IMR-90 (cell line): ENCODE results near the gene MAP2K6. TPM values are rescaled to one million over a fixed set of nuclear protein-coding genes. Genes with fewer than 3 reads are reported as not detected.

Experiments used
- ATAC-seq: fragments of 200-7000 bp; cut with Tn5 transposase; 2 replicates; pipeline ENCODE4 v1.9.1; 2020; ENCODE audit warnings: low read depth, mild to moderate bottlenecking, moderate library complexity
- BruUV-seq: library from RNA; stranded (reverse); fragments of 400-500 nt; replicated peaks from 2 replicates; lab custom pipeline; 2021; lab: Mats Ljungman, UMichigan
- CTCF ChIA-PET: fragments of 300-600 bp; formaldehyde crosslinking; extraction: SDS; loops from one replicate; lab custom pipeline; 2021; ENCODE audit warnings: antibody characterized with exemption; lab: Yijun Ruan, JAX
- POLR2A ChIA-PET: fragments of 300-600 bp; sonication (Branson Sonifier 250); formaldehyde crosslinking; loops from one replicate; lab custom pipeline; 2022; ENCODE audit warnings: antibody characterized with exemption; ENCODE audit not compliant: unreplicated experiment; lab: Charles Lee
- DNase-seq: peaks from one replicate; pipeline ENCODE4 v3.0.0; 2013
- H2AFZ ChIP-seq: replicated peaks from 2 replicates; pipeline ENCODE3; 2013; ENCODE audit warnings: low read length, mild to moderate bottlenecking; ENCODE audit not compliant: poor library complexity
- H2AK5ac ChIP-seq: 2 replicates; pipeline ENCODE4 v1.6.1; 2013; ENCODE audit warnings: low read depth, low read length, inconsistent platforms
- H2AK9ac ChIP-seq: replicated peaks from 2 replicates; pipeline ENCODE3; 2013; ENCODE audit warnings: mild to moderate bottlenecking, low read depth, low read length, moderate library complexity; ENCODE audit not compliant: poor library complexity
- H2BK120ac ChIP-seq: 2 replicates; pipeline ENCODE4 v1.6.1; 2013; ENCODE audit warnings: low read depth, low read length, inconsistent platforms
- H2BK15ac ChIP-seq: 3 replicates; pipeline ENCODE4 v1.6.1; 2013; ENCODE audit warnings: low read depth, low read length, inconsistent platforms
- H2BK20ac ChIP-seq: 2 replicates; pipeline ENCODE4 v1.6.1; 2013; ENCODE audit warnings: low read depth, mild to moderate bottlenecking, inconsistent platforms, low read length, moderate library complexity
- H2BK5ac ChIP-seq: 2 replicates; pipeline ENCODE4 v1.6.1; 2013; ENCODE audit warnings: mild to moderate bottlenecking, low read depth, low read length, inconsistent platforms; ENCODE audit not compliant: poor library complexity, severe bottlenecking
- H3K14ac ChIP-seq: replicated peaks from 2 replicates; pipeline ENCODE4 v1.6.1; 2013; ENCODE audit warnings: low read depth, low read length, inconsistent platforms
- H3K18ac ChIP-seq: 2 replicates; pipeline ENCODE4 v1.6.1; 2013; ENCODE audit warnings: low read depth, low read length, control low read depth
- H3K23ac ChIP-seq: 2 replicates; pipeline ENCODE4 v1.6.1; 2013; ENCODE audit warnings: low read depth, low read length, inconsistent platforms
- H3K27ac ChIP-seq: 2 replicates; pipeline ENCODE4 v1.5.1; 2013; ENCODE audit warnings: mild to moderate bottlenecking, control low read depth, low read length; ENCODE audit not compliant: insufficient read depth
- H3K27me3 ChIP-seq: 2 replicates; pipeline ENCODE4 v1.6.1; 2013; ENCODE audit warnings: low read length; ENCODE audit not compliant: control insufficient read depth, insufficient read depth
- H3K36me3 ChIP-seq: 2 replicates; pipeline ENCODE4 v1.6.1; 2013; ENCODE audit warnings: low read length, mixed read lengths; ENCODE audit not compliant: control insufficient read depth, insufficient read depth
- H3K4ac ChIP-seq: 2 replicates; pipeline ENCODE4 v1.6.1; 2013; ENCODE audit warnings: low read depth, low read length, inconsistent platforms
- H3K4me1 ChIP-seq: 2 replicates; pipeline ENCODE4 v1.6.1; 2013; ENCODE audit warnings: low read length, mixed read lengths; ENCODE audit not compliant: control insufficient read depth, insufficient read depth
- H3K4me2 ChIP-seq: 2 replicates; pipeline ENCODE4 v1.6.1; 2013; ENCODE audit warnings: low read depth, mild to moderate bottlenecking, control low read depth, low read length, moderate library complexity
- H3K4me3 ChIP-seq: 2 replicates; pipeline ENCODE4 v1.5.1; 2013; ENCODE audit warnings: low read depth, mild to moderate bottlenecking, control low read depth, low read length, moderate library complexity; ENCODE audit not compliant: insufficient read depth
- H3K56ac ChIP-seq: 2 replicates; pipeline ENCODE4 v1.6.1; 2013; ENCODE audit warnings: low read length, inconsistent platforms; ENCODE audit not compliant: insufficient read depth; ENCODE audit errors: extremely low read depth
- H3K79me1 ChIP-seq, 2 experiments: 2 replicates each; pipeline ENCODE4 v1.6.1; 2013; ENCODE audit warnings: low read length in 2 of 2, inconsistent platforms in 1 of 2, low read depth in 1 of 2
- H3K9ac ChIP-seq: 2 replicates; pipeline ENCODE4 v1.6.1; 2013; ENCODE audit warnings: low read depth, low read length, control low read depth
- H3K9me1 ChIP-seq: 2 replicates; pipeline ENCODE4 v1.6.1; 2013; ENCODE audit warnings: low read length, inconsistent platforms; ENCODE audit not compliant: insufficient read depth
- H3K9me3 ChIP-seq: 2 replicates; pipeline ENCODE4 v1.6.1; 2013; ENCODE audit warnings: low read length; ENCODE audit not compliant: control insufficient read depth, insufficient read depth
- H4K20me1 ChIP-seq: 2 replicates; pipeline ENCODE4 v1.6.1; 2013; ENCODE audit warnings: low read length, inconsistent platforms; ENCODE audit not compliant: insufficient read depth
- H4K5ac ChIP-seq: 2 replicates; pipeline ENCODE4 v1.6.1; 2013; ENCODE audit warnings: mild to moderate bottlenecking, low read depth, low read length, control low read depth
- H4K8ac ChIP-seq, 2 experiments: 2 replicates each; pipeline ENCODE4 v1.6.1; 2013; ENCODE audit warnings: low read depth in 2 of 2, low read length in 2 of 2, control low read depth in 1 of 2, inconsistent platforms in 1 of 2
- H4K91ac ChIP-seq: 2 replicates; pipeline ENCODE4 v1.6.1; 2013; ENCODE audit warnings: low read depth, low read length, inconsistent platforms; ENCODE audit not compliant: insufficient read depth
- BHLHE40 ChIP-seq: fragments of 150-350 bp; IDR thresholded peaks from 2 replicates; pipeline ENCODE4 v1.6.1; 2016; ENCODE audit warnings: mild to moderate bottlenecking, low read depth, low read length
- CEBPB ChIP-seq: IDR thresholded peaks from 2 replicates; pipeline ENCODE4 v1.6.1; 2012; ENCODE audit warnings: low read depth, low read length, improper control_type of control experiment
- CHD1 ChIP-seq: IDR thresholded peaks from 2 replicates; pipeline ENCODE4 v1.6.1; 2012; ENCODE audit warnings: low read depth, low read length, improper control_type of control experiment
- CTCF ChIP-seq: conservative IDR thresholded peaks from 2 replicates; pipeline ENCODE4 v1.5.1; 2012; ENCODE audit warnings: mild to moderate bottlenecking, low read depth, low read length, improper control_type of control experiment
- ELK1 ChIP-seq: fragments of 150-350 bp; IDR thresholded peaks from 2 replicates; pipeline ENCODE4 v1.6.1; 2016; ENCODE audit warnings: low read depth, mild to moderate bottlenecking, low read length, moderate library complexity, borderline replicate concordance
- FOS ChIP-seq: fragments of 150-350 bp; IDR thresholded peaks from 2 replicates; pipeline ENCODE4 v1.6.1; 2016; ENCODE audit warnings: low read depth, low read length
- MAFK ChIP-seq: IDR thresholded peaks from 2 replicates; pipeline ENCODE4 v1.6.1; 2012; ENCODE audit warnings: low read depth, low read length, improper control_type of control experiment
- MAZ ChIP-seq: IDR thresholded peaks from 2 replicates; pipeline ENCODE4 v1.6.1; 2012; ENCODE audit warnings: low read depth, mild to moderate bottlenecking, low read length, improper control_type of control experiment, moderate library complexity, borderline replicate concordance
- MXI1 ChIP-seq: IDR thresholded peaks from 2 replicates; pipeline ENCODE4 v1.6.1; 2012; ENCODE audit warnings: low read depth, mild to moderate bottlenecking, low read length, moderate library complexity, borderline replicate concordance
- NFE2L2 ChIP-seq: fragments of 150-350 bp; IDR thresholded peaks from 2 replicates; pipeline ENCODE4 v1.6.1; 2016; ENCODE audit warnings: low read depth, mild to moderate bottlenecking, low read length
- POLR2A ChIP-seq: IDR thresholded peaks from 2 replicates; pipeline ENCODE4 v1.6.1; 2012; ENCODE audit warnings: mild to moderate bottlenecking, low read depth, low read length
- RCOR1 ChIP-seq: IDR thresholded peaks from 2 replicates; pipeline ENCODE4 v1.6.1; 2012; ENCODE audit warnings: mild to moderate bottlenecking, low read length, improper control_type of control experiment; ENCODE audit not compliant: insufficient replicate concordance
- RFX5 ChIP-seq: IDR thresholded peaks from 2 replicates; pipeline ENCODE4 v1.8.0; 2012; ENCODE audit warnings: low read depth, mild to moderate bottlenecking, low read length, moderate library complexity
- SMC3 ChIP-seq: fragments of 150-350 bp; IDR thresholded peaks from 2 replicates; pipeline ENCODE4 v1.6.1; 2016; ENCODE audit warnings: low read depth, mild to moderate bottlenecking, antibody characterized with exemption, low read length, moderate library complexity
- USF2 ChIP-seq: fragments of 150-350 bp; IDR thresholded peaks from 2 replicates; pipeline ENCODE4 v1.6.1; 2017; ENCODE audit warnings: mild to moderate bottlenecking, antibody characterized with exemption, low read length, low read depth
- WGBS, 2 experiments: methylation state at CpG; one replicate each; pipeline versions ENCODE4 v1.1.5 to v1.1.7; 2013; ENCODE audit warnings: missing lambda C conversion rate in 2 of 2; ENCODE audit not compliant: insufficient read length in 1 of 2; ENCODE audit errors: extremely low coverage in 2 of 2; 5-methylcytosine and 5-hydroxymethylcytosine counted together
- dilution Hi-C: fragments of 300-500 bp; cut with HindIII; formaldehyde crosslinking; loops from one replicate; pipeline ENCODE4 v1.14.3; 2018; ENCODE audit warnings: low sequenced_read_pairs; ENCODE audit not compliant: unreplicated experiment
- in situ Hi-C: fragments of 300-500 bp; cut with MboI; formaldehyde crosslinking; loops from 3 replicates; pipeline ENCODE4 v1.14.3; 2019; ENCODE audit warnings: low sequenced_read_pairs, inconsistent platforms, mixed read lengths
- intact Hi-C: fragments of 100-400 bp; cut with micrococcal nuclease; formaldehyde crosslinking; loops from 2 replicates; pipeline ENCODE4 v1.10.0; 2022
- polyA plus RNA-seq, 3 experiments: library from polyadenylated mRNA; depleted of rRNA; stranded (reverse); fragments of >200 nt; gene quantifications; 2 replicates each; pipeline ENCODE4 v1.2.3, GENCODE V29; 2012; ENCODE audit warnings: low replicate concordance in 1 of 3
- total RNA-seq: library from RNA; depleted of rRNA; stranded (reverse); fragments of >200 nt; gene quantifications from 2 replicates; pipeline ENCODE4 v1.2.3, GENCODE V29; 2012

MAP2K6 gene
- total and polyA plus RNA-seq, 2 of the 4 experiments (the other 2 are of a cell fraction), result 2.4 to 5.7 TPM

GRCh38 chr17:69555056-69555455 is 140.6 kb downstream of the MAP2K6 start:
- BruUV-seq, result no TSS peak
- DNase-seq, result no peak
- H3K4ac ChIP-seq, result no peak overlapping the region

More at GRCh38 chr17:69555056-69555455, 140.6 kb downstream of the MAP2K6 start:
- Histone ChIP-seq H2BK5ac (no peak overlapping the region), H2AK5ac (no peak overlapping the region), H2BK20ac (no peak overlapping the region), H3K4me2 (no peak overlapping the region), H3K4me3 (no peak overlapping the region), H3K27ac (no peak overlapping the region), H2BK15ac (no peak overlapping the region), H3K14ac (no peak overlapping the region), H3K9me1 (peaks cover 4% of the 10 kb centered on the region; the same call in 1 of the 2 replicates), H3K27me3 (no peaks in the 10 kb centered on the region), H3K9me3 (no peaks in the 10 kb centered on the region), H4K91ac (no peak overlapping the region), H2AFZ (no peak overlapping the region), H3K56ac (no peak overlapping the region), H3K4me1 (peaks cover 3% of the 10 kb centered on the region; the same call in 1 of the 2 replicates), H2BK120ac (no peak overlapping the region), H3K36me3 (no peaks in the 10 kb centered on the region), H3K23ac (no peak overlapping the region), H4K20me1 (no peaks in the 10 kb centered on the region), H3K79me1 (no peaks in the 10 kb centered on the region), H4K8ac (no peak overlapping the region), H3K9ac (no peak overlapping the region), H4K5ac (no peak overlapping the region), H3K18ac (no peak overlapping the region), H2AK9ac (no peak overlapping the region)
- POLR2A ChIA-PET, result no interaction called here
- CTCF ChIA-PET, result no interaction called here
- dilution Hi-C loops (no loop called here), intact Hi-C loops (no loop called here), in situ Hi-C loops (no loop called here)
- TF ChIP-seq RFX5 (no peak), BHLHE40 (no peak), MAZ (no peak), ELK1 (no peak), MXI1 (no peak), USF2 (no peak), FOS (no peak), CEBPB (no peak), POLR2A (no peak), SMC3 (no peak), NFE2L2 (no peak), MAFK (no peak), RCOR1 (no peak), CTCF (no peak), CHD1 (no peak)
- no CpG with 5 or more reads among the region's 2 CpGs for WGBS, 2 experiments
- no peak for ATAC-seq
